DND-41 (cell line): ENCODE data around the gene DRAM1.

Source experiments
- CTCF ChIP-seq: IDR thresholded peaks from 2 replicates; pipeline ENCODE4 v1.5.1; 2012; ENCODE audit warnings: borderline replicate concordance, low read length, moderate library complexity, mild to moderate bottlenecking; ENCODE audit not compliant: poor library complexity, severe bottlenecking; ENCODE audit errors: extremely low read depth
- EZH2 ChIP-seq: IDR thresholded peaks from 3 replicates; pipeline ENCODE4 v1.6.1; 2012; ENCODE audit warnings: borderline replicate concordance, low read depth, mild to moderate bottlenecking, moderate library complexity, low read length, inconsistent platforms; ENCODE audit not compliant: severe bottlenecking

- TF ChIP-seq EZH2 (no peak), CTCF (no peak)
Observed at GRCh38 chr12:101948365-101948764, 71.0 kb downstream of the DRAM1 start.
